ENCODE results near the gene RHOF. TPM values are rescaled to one million over a fixed set of nuclear protein-coding genes. Genes with fewer than 3 reads are reported as not detected.

The RHOF gene
- total RNA-seq, 2 experiments from 2014 or later: 23.5 to 53.7 TPM

GRCh38 chr12:121819212-121819949 is 25.9 kb upstream of the RHOF start:
- no peak for DNase-seq (ENCODE audit: low spot score)
- Histone ChIP-seq H2AFZ (ENCODE audit: low read length) (no peak overlapping the region), H3K27ac (ENCODE audit: low read depth, low read length, poor library complexity, severe bottlenecking) (no peak overlapping the region), H3K36me3 (ENCODE audit: insufficient read depth, low read length) (peaks cover 80% of the 10 kb centered on the region), H3K4me3 (ENCODE audit: low read depth, low read length, poor library complexity, severe bottlenecking) (no peak overlapping the region), H3K4me1 (ENCODE audit: insufficient read depth, low read length, poor library complexity, severe bottlenecking) (no peaks in the 10 kb centered on the region), H3K9me2 (ENCODE audit: insufficient read depth, low read length) (no peaks in the 10 kb centered on the region), H3K79me2 (ENCODE audit: insufficient read depth, low read depth, low read length) (no peaks in the 10 kb centered on the region), H3K9me3 (ENCODE audit: low read length) (no peaks in the 10 kb centered on the region), H3K4me2 (ENCODE audit: low read length) (no peak overlapping the region), H4K20me1 (ENCODE audit: insufficient read depth, low read length) (no peaks in the 10 kb centered on the region)
- intact Hi-C loops (cut with micrococcal nuclease; ENCODE audit: unreplicated experiment): no loop called here
- ChIA-PET POLR2A (no interaction called here), CTCF (ENCODE audit: unreplicated experiment) (no interaction called here)
- TF ChIP-seq EZH2phosphoT487 (IDR thresholded peaks at IDR 0.05; ENCODE audit: borderline replicate concordance, low read depth, low read length): no peak
- no peak for TF ChIP-seq CTCF (conservative IDR thresholded peaks at IDR 0.05; ENCODE audit: low read length)
- no TSS peak for BruUV-seq (replicated peaks)

DNA sequence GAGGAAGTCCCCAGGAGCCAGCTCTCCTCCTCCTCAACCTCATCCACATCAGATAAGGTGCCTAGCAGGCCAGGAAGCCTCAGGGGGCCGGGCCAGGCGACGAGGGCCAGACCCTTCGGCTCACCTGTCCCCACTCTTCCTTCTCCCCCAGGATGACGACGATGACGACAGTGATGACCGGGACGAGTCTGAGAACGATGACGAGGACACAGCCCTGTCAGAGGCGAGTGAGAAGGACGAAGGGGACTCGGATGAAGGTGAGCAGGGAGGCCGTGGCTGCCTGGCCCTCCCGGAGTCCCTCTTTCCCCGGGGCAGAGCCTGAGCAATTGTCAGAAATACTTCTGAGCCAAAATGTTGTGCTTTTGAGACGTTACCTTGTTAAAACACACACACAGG is 24.2 kb upstream of the RHOF start:
- Histone ChIP-seq H3K4me1 (ENCODE audit: insufficient read depth, low read length, poor library complexity, severe bottlenecking) (peaks cover 10% of the 10 kb centered on the region), H4K20me1 (ENCODE audit: insufficient read depth, low read length) (no peaks in the 10 kb centered on the region), H3K9me2 (ENCODE audit: insufficient read depth, low read length) (no peaks in the 10 kb centered on the region), H3K4me2 (ENCODE audit: low read length) (no peak overlapping the region), H3K36me3 (ENCODE audit: insufficient read depth, low read length) (peaks cover 75% of the 10 kb centered on the region), H3K4me3 (ENCODE audit: low read depth, low read length, poor library complexity, severe bottlenecking) (no peak overlapping the region), H3K9me3 (ENCODE audit: low read length) (no peaks in the 10 kb centered on the region), H2AFZ (ENCODE audit: low read length) (no peak overlapping the region), H3K27ac (ENCODE audit: low read depth, low read length, poor library complexity, severe bottlenecking) (no peak overlapping the region), H3K79me2 (ENCODE audit: insufficient read depth, low read depth, low read length) (peaks cover 13% of the 10 kb centered on the region; the same call in 1 of the 2 replicates)
- intact Hi-C loops (cut with micrococcal nuclease; ENCODE audit: unreplicated experiment): no loop called here
- no peak for DNase-seq (ENCODE audit: low spot score)
- CTCF ChIA-PET (ENCODE audit: unreplicated experiment): no interaction called here
- BruUV-seq (replicated peaks): no TSS peak
- TF ChIP-seq CTCF (conservative IDR thresholded peaks at IDR 0.05; ENCODE audit: low read length): no peak
- no peak for TF ChIP-seq EZH2phosphoT487 (IDR thresholded peaks at IDR 0.05; ENCODE audit: borderline replicate concordance, low read depth, low read length)
- POLR2A ChIA-PET: no interaction called here

- no peak overlapping the region for H2AFZ ChIP-seq (ENCODE audit: low read length)
- no peaks in the 10 kb centered on the region for H3K9me3 ChIP-seq (ENCODE audit: low read length)
- no peak overlapping the region for H3K27ac ChIP-seq (ENCODE audit: low read depth, low read length, poor library complexity, severe bottlenecking)
- DNase-seq (ENCODE audit: low spot score): no peak
- no TSS peak for BruUV-seq (replicated peaks)
- intact Hi-C loops (cut with micrococcal nuclease; ENCODE audit: unreplicated experiment): no loop called here
- TF ChIP-seq EZH2phosphoT487 (IDR thresholded peaks at IDR 0.05; ENCODE audit: borderline replicate concordance, low read depth, low read length) (no peak), CTCF (conservative IDR thresholded peaks at IDR 0.05; ENCODE audit: low read length) (no peak)
- peaks cover 70% of the 10 kb centered on the region for H3K36me3 ChIP-seq (ENCODE audit: insufficient read depth, low read length)
- H3K9me2 ChIP-seq (ENCODE audit: insufficient read depth, low read length): no peaks in the 10 kb centered on the region
- peaks cover 14% of the 10 kb centered on the region; the same call in 1 of the 2 replicates for H3K79me2 ChIP-seq (ENCODE audit: insufficient read depth, low read depth, low read length)
- ChIA-PET CTCF (ENCODE audit: unreplicated experiment) (interaction anchor here (0.6 kb wide), 1 partner anchor 12 kb away, joined by 3 read pairs; no protein-coding TSS in a partner anchor), POLR2A (no interaction called here)
- H3K4me1 ChIP-seq (ENCODE audit: insufficient read depth, low read length, poor library complexity, severe bottlenecking): peaks cover 12% of the 10 kb centered on the region
- no peaks in the 10 kb centered on the region for H4K20me1 ChIP-seq (ENCODE audit: insufficient read depth, low read length)
- H3K4me2 ChIP-seq (ENCODE audit: low read length): no peak overlapping the region
- H3K4me3 ChIP-seq (ENCODE audit: low read depth, low read length, poor library complexity, severe bottlenecking): no peak overlapping the region
Measured at GRCh38 chr12:121816925-121817647, 23.6 kb upstream of the RHOF start.
